Smooth muscle cell (in vitro differentiated cells): ENCODE measurements around the gene SULT1A1. TPM values are rescaled to one million over a fixed set of nuclear protein-coding genes. Genes with fewer than 3 reads are reported as not detected.

Experiments used
- polyA plus RNA-seq: library from polyadenylated mRNA; unstranded; fragments of >200 nt; fragmentation: Nextera tagmentation; extraction: Ambion mirVana; gene quantifications from 2 replicates; pipeline ENCODE4 v1.2.1, GENCODE V29; 2016
- total RNA-seq: library from RNA; depleted of rRNA; stranded (reverse); fragments of >200 nt; gene quantifications from 2 replicates; pipeline ENCODE4 v1.2.3, GENCODE V29; 2014

The SULT1A1 gene
- total and polyA plus RNA-seq, 2 experiments from 2014 or later, result 1.3 TPM; not detected in 1

Other genes starting within 250 kb of the SULT1A1 start
- gene NPIPB6, start 246.5 kb downstream of the SULT1A1 start, total RNA-seq, result 0.22 and 0.54 TPM in 2 replicates
- gene NPIPB6, start 246.5 kb downstream of the SULT1A1 start, polyA plus RNA-seq, result 0.17 and 0.95 TPM in 2 replicates
- 86.8 and 89.3 TPM in 2 replicates for gene EIF3CL, start 206.2 kb downstream of the SULT1A1 start, total RNA-seq
- gene EIF3CL, start 206.2 kb downstream of the SULT1A1 start, polyA plus RNA-seq, result not detected in 2 replicates
- gene NPIPB7, start 137.7 kb downstream of the SULT1A1 start, total RNA-seq, result not detected in 2 replicates
- gene NPIPB7, start 137.7 kb downstream of the SULT1A1 start, polyA plus RNA-seq, result not detected in 2 replicates
- gene CLN3, start 118.0 kb downstream of the SULT1A1 start, total RNA-seq, result 10.5 and 15.3 TPM in 2 replicates
- gene CLN3, start 118.0 kb downstream of the SULT1A1 start, polyA plus RNA-seq, result 19.6 and 30.9 TPM in 2 replicates
- gene APOBR, start 115.4 kb downstream of the SULT1A1 start, total RNA-seq, result not detected in 2 replicates
- not detected in 2 replicates for gene APOBR, start 115.4 kb downstream of the SULT1A1 start, polyA plus RNA-seq
- gene IL27, start 103.2 kb downstream of the SULT1A1 start, total RNA-seq, result not detected in 2 replicates
- not detected in 2 replicates for gene IL27, start 103.2 kb downstream of the SULT1A1 start, polyA plus RNA-seq
- 0.40 and 0.67 TPM in 2 replicates for gene NUPR1, start 71.1 kb downstream of the SULT1A1 start, total RNA-seq
- 9.9 and 22.2 TPM in 2 replicates for gene NUPR1, start 71.1 kb downstream of the SULT1A1 start, polyA plus RNA-seq
- 4.9 and 5.7 TPM in 2 replicates for gene SGF29, start 56.1 kb downstream of the SULT1A1 start, total RNA-seq
- 9.4 and 11.9 TPM in 2 replicates for gene SGF29, start 56.1 kb downstream of the SULT1A1 start, polyA plus RNA-seq
- not detected in 2 replicates for gene SULT1A2, start 13.0 kb downstream of the SULT1A1 start, total RNA-seq
- gene SULT1A2, start 13.0 kb downstream of the SULT1A1 start, polyA plus RNA-seq, result not detected in 2 replicates
- not detected in 2 replicates for gene NPIPB8, start 28.0 kb upstream of the SULT1A1 start, total RNA-seq
- gene NPIPB8, start 28.0 kb upstream of the SULT1A1 start, polyA plus RNA-seq, result 0.58 TPM in 1 of 2 replicates, not detected in the other
- gene EIF3C, start 101.4 kb upstream of the SULT1A1 start, total RNA-seq, result 53.7 and 54.7 TPM in 2 replicates
- 277 and 320 TPM in 2 replicates for gene EIF3C, start 101.4 kb upstream of the SULT1A1 start, polyA plus RNA-seq
- 2.6 and 3.7 TPM in 2 replicates for gene NPIPB9, start 141.7 kb upstream of the SULT1A1 start, total RNA-seq
- 0.32 and 0.91 TPM in 2 replicates for gene NPIPB9, start 141.7 kb upstream of the SULT1A1 start, polyA plus RNA-seq
- 81.2 and 89.3 TPM in 2 replicates for gene ATXN2L, start 213.0 kb upstream of the SULT1A1 start, total RNA-seq
- 93.3 and 108 TPM in 2 replicates for gene ATXN2L, start 213.0 kb upstream of the SULT1A1 start, polyA plus RNA-seq
- 67.2 and 76.1 TPM in 2 replicates for gene TUFM, start 236.3 kb upstream of the SULT1A1 start, total RNA-seq
- gene TUFM, start 236.3 kb upstream of the SULT1A1 start, polyA plus RNA-seq, result 191 and 200 TPM in 2 replicates